Breast epithelium (tissue), 3 donors: ENCODE data around the gene CNNM2.

Experiments used
- CTCF ChIP-seq, 3 donors: fragments of 450-650 bp; IDR thresholded peaks; one replicate each; pipeline ENCODE4 v1.5.1; 2016 to 2017; ENCODE audit warnings: antibody characterized with exemption in 3 of 3, mild to moderate bottlenecking in 3 of 3, moderate library complexity in 3 of 3
- POLR2AphosphoS5 ChIP-seq, 3 donors: sonication (generic); formaldehyde crosslinking; IDR thresholded peaks; one replicate each; pipeline ENCODE4 v1.6.1; 2017; ENCODE audit warnings: antibody characterized with exemption in 3 of 3

DNA sequence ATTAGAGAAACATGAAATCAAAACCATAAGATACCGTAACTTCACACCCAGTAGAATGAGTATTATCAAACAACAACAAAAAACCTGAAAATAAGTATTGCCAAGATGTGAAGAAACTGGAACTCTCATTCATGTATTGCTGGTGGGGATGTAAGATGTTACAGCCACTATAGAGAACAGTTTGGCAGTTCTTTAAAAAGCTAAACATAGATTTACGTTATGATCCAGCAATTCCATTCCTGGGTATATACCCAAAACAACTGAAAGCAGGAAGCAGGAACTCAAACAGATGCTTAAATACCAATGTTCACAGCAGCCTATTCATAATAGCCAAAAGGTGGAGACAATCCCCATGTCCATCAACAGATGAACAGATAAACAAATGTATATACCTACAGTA, 202.5 kb downstream of the CNNM2 start:
- TF ChIP-seq POLR2AphosphoS5 (IDR thresholded peaks at IDR 0.05) (no peak), CTCF (IDR thresholded peaks at IDR 0.05) (no peak)
